ENCODE data around the gene RASGEF1C. TPM values are rescaled to one million over a fixed set of nuclear protein-coding genes. Genes with fewer than 3 reads are reported as not detected.
"Not testable (repeated sequence)": the region's sequence is repeated elsewhere in the genome, so short reads cannot be mapped to it uniquely, and the experiment has no call there.

RASGEF1C gene
- total RNA-seq, 1 experiment from 2014 or later: 0.39 TPM

DNA sequence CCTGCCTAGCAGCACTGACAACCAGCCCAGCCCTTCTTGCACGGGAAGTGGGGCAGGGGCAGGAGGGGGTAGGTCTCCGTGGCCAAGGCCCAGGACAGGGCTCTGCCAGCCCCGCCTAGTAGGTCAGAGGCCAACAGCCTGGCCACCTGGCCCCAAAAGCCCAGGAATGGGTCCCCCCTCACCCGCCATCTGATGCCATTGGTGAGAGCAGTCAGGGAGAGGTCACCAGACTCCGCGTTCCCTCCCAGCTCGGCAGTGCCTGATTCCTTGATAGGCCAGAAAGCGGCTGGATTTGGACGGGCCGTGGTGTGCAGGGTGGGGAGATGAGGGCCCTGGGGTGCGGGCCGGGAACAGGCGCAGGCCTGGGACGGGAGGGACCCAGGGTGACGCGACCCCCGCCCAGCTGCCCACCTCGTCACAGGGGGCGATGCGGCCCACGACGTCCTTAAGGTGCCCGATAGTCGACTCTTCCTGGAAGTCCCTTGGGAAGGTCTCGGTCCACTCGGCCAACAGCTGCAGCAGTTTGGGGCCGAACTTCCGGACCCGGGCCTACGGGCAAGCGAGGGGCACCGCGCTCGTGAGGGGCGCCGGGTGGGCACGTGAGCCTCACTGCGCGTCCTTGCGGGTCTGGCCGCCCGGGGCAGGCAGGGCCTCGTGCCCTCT is 72.9 kb downstream of the RASGEF1C start:
- no peak for DNase-seq (ENCODE audit: low spot score)

DNA sequence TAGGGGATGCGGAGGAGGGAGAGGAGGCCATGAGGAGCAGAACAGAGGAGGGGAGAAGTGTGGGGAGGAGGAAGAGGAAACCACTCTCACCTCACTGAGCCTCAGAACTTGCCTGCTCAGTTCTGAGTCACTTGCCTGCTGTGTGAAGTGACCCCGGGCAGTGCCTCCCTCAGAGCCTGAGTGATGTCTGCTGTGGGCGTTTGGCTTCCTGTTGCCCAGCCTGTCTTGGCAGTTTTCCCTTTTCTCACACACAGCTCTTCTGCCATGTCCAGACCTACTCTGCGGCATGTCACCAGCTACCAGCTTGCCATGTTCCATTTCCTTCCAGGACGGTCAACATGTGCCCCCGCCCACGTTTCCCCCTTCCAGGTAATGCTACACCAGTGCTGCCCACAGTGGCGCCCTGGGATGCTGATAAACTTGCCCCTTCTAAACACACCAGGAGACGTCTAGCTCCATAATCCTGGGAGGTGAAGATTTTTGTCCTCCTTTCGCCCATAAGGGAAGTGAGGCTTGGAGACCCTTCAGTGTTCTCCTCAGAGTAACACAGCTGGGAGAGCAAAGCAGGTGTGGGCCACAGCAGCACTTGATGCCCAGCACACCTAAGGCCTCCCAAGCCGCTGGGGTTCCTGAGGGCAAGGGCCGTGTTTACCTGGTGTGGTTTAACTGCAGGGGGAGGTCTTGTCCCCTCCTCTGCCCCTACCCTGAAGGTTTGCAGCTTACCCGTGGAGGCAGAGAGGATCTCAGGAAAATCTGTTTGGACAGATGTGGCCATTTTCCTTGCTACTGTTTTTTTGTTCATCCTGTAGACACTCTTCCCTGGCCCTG is 73.7 kb downstream of the RASGEF1C start:
- DNase-seq (ENCODE audit: low spot score): peak; percentile 82

DNA sequence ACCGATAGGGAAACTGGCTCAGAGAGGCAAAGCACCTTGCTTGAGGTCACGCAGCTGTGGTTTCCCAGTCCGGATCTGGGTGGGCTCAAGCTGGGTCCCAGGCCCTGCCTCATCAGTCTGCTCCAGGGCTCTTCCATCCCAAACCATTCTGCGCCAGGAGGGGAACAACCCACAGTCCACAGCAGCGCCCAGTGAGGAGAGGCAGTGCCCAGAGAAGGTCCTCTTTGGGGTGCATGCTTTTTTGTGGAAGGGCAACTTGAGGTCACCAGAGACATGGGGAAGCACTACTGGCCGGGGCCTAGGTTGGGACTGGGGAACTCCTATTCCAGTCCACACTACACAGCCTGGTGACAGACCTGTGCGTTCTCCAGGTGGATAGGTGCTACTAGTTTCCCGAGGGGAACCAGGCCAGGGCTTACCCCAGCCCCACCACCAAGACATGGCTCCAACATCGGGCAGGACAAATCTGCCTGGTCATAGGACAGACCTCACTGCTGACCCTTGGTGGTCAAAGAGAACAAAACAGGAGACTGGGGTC is 75.0 kb downstream of the RASGEF1C start:
- DNase-seq (ENCODE audit: low spot score): no peak

- no peak for DNase-seq (ENCODE audit: low spot score)
Measured at GRCh38 chr5:180133551-180133950, 75.5 kb downstream of the RASGEF1C start.

DNA sequence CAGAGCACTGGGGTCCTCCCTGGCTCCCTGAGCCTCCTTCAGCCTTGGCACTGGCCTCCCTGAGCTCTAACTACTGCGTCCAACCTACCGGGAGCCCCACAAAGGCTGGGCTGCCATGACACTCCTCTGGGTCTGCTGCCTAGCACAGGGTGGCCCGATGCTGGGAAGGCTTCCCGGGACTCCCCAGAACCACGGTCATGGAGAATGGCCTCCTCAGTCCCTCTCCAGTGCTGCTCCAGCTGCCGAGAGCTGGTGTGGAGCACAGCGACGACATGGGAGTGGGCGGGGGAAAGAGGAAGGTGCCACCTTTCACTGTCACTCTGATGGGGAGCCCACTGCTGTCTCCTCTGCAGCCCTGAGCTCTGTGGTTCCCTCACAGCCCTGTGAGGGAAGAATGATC is 76.0 kb downstream of the RASGEF1C start:
- DNase-seq (ENCODE audit: low spot score): no peak

GRCh38 chr5:180130876-180131740 is 77.9 kb downstream of the RASGEF1C start:
- no peak for DNase-seq (ENCODE audit: low spot score)

DNA sequence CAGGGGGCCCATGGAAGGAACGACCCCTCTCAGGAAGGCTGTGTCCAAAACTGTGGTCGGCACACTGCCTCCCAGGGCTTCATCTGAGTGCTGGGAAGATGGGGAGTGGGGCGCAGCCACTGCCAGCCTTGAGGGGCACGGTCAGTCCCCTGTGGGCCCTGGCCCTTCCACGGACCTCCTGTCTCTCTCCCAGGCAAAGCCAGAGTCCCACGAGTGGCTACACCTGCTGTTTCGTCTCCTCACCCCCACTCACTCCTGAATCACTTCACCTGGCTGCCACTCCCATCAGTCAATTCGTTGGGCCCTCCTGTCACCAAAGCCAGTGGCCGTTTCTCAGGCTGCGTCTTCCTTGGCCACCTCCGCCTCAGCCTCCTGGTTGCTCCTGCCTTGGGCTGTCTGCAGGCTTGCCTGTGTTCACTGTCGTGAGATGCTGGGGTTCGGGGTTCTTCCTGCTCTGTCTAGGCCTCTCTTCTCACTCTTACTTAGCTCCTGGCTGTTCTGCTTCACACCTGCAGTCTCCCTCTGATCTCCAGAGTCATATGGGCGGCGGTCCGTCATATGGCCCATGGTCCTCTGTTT is 78.6 kb downstream of the RASGEF1C start:
- no peak for DNase-seq (ENCODE audit: low spot score)

DNA sequence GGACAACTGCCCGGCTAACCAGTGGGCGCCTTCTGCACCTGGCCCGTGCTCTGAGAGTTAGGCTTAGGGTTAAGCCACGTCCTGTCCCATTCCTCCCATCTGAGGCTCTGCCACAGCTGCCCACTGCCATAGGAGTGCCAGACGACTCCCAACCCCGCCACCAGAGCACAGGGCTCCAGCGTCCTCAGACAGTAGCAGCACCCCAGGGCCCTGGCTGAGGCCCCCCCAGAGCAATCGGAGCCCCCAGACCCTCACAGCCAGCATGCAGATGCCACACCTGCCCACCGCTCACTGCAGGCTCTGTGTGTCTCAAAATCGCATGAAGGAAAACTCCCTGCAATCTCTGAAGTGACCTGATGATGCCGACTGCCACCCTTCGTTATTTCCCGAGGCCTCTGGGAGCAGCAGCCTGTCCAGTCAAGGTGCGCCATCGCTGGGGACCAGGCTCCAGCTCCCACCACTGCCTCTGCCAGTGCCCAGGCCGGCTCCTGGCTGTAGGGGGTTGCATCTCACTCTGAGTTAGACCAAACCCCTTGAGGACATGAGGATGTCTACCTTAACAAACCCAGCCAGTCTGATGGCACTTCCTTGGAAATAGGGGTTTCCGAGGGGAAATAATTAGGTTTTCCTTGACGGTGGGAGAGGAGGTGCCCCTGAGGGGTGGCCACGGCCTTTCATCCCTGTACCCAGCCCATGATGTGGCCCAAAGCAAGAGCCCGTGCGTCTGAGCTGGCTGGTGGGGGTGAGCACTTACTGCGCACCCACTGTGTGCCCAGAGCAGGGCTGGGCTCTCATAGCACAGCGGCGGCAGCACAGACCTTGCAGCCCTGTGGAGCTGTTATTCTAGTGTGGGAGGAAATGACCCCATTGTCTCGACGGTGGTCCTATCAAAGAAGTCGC is 79.5 kb downstream of the RASGEF1C start:
- DNase-seq (ENCODE audit: low spot score): no peak

GRCh38 chr5:180128671-180129261 is 80.2 kb downstream of the RASGEF1C start:
- DNase-seq (ENCODE audit: low spot score): no peak

- no peak for DNase-seq (ENCODE audit: low spot score)
Measured at GRCh38 chr5:180127682-180128670, 81.0 kb downstream of the RASGEF1C start.

DNA sequence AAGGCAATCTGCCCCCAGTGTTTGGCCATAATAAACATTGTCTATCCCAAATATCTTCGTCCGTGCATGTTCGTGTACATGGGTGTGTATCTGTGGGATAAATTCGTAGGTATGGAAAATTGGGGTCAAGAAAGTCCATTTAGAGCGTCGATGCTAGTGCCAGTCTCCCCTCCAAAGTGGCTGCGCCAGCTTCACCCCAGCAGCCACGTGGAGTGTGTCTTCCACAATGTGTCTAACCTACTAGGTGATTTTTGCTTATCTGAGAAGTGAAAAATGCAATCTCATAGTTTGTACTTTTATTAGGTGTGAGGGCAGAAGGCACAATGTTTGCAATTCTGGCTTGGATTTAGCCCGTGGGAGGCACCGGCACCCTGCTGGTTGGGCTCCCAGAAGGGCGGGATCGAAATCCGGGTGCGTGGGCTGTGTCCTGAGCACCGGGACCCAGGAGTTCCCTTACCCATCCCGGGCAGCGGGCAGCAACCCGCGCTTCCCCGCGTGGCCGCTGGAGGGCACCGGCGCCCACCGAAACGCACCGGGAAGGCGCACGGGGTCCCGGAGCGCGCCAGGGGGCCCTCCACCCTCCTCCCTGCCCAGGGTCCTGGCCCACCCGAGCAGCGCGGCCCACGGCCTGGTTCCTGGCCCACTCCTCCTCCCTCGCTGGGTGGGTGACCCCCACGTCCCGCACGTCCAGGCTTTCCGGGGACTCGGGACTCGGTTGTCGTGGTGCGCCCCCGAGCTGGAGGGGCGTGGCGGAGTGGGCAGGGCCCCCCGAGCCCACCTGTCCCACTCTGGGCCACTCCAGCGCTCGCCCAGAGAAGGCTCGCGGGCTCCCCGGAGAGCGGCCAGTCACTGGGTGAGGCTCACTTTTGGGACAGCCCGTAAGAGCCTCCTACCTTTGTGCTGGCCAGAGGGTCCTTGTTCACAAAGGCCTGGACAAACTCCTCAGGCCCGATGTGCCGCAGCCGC is 82.0 kb downstream of the RASGEF1C start:
- no peak for DNase-seq (ENCODE audit: low spot score)

DNA sequence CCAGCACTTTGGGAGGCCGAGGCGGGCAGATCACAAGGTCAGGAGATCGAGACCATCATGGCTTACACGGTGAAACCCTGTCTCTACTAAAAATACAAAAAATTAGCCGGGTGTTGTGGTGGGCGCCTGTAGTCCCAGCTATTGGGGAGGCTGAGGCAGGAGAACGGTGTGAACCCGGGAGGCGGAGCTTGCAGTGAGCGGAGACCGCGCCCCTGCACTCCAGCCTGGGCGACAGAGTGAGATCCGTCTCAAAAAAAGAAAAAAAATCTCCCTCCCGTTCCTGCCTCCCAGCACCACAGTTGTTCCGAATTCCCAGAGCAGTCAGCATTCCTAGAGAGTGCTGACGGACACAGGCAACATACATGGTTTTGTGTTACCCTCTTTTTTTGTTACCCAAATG is 82.9 kb downstream of the RASGEF1C start:
- not testable (repeated sequence) for DNase-seq (ENCODE audit: low spot score)

DNA sequence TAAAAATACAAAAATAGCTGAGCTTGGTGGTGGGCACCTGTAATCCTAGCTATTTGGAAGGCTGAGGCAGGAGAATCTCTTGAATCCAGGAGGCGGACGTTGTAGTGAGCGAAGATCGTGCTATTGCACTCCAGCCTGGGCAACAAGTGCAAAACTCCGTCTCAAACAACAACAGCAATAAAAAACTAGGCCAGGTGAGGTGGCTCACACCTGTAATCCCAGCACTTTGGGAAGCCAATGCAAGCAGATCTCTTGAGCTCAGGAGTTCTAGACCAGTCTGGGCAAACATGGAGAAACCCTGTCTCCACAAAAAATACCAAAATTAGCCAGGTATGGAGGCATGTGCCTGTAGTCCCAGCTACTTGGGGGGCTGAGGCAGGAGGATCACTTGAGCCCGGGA is 84.3 kb downstream of the RASGEF1C start:
- DNase-seq (ENCODE audit: low spot score): not testable (repeated sequence)

- DNase-seq (ENCODE audit: low spot score): no peak
Measured at GRCh38 chr5:180122875-180123274, 86.1 kb downstream of the RASGEF1C start.

DNA sequence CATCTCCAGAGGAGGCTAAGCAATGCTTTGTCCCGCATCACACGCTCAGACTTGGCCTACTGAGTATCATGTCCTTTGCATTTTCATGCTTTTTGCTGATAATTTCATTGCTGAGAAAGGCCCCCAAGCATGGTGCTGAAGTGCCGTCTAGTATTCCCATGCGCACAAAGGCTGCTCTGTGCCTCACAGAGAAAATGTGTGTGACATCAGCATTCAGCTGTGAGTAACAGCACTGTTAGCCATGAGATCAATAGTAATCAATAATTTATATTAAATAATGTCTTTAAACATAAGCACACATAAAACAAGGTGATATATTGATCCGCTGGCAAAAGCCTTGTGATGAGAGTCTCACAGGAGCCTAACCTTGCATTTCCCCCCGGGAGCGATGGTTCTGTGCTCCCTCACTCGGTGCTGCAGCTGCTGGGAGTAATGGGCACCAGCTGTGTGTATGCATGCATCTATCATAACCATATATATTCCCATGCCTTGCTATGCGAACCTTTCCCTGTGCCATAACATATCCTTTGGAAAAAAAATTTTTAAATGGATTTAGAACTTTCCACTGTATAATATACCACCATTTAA is 87.1 kb downstream of the RASGEF1C start:
- DNase-seq (ENCODE audit: low spot score): no peak

DNA sequence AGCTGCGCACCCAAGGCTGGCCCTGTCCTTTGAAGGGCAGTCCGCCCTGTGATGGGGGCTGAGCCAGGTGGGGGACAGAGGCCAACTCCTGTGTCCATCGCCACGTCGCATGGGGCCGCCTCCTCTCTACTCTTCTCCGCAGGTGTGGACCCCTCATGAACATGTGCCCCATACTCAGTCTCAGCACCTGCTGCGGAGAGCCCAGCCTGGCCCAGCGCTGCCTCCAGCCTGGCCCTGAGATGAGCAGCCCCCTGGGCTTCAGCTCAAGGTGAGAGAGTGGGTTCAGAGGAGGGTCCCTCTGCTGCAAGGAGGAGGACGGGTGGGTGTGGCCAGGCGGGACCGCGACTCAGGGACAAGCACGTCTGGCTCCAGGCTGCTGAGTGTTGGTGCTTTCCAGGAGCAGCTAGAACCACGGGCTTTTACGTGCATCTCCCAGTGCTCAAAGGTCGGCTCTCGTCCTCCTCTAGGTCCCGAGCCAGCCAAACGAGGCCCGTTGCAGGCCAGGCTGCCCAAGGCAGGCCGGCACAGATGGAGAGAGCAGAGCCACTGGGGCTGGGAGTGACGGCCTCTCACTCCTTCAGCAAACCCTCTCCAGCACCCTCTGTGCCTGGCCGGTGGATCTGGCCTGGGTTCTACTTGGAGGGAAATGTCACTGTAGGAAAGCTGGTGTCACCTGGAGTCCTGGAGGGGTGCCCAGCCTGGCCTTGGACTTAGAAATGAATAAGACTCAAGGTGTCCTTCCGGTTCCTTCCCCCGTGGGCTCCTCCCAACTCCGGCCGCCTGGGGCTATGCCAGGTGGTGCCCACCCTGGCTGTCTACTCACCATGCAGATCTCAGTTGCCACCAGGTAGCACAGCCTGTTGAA is 88.5 kb downstream of the RASGEF1C start:
- DNase-seq (ENCODE audit: low spot score): no peak

DNA sequence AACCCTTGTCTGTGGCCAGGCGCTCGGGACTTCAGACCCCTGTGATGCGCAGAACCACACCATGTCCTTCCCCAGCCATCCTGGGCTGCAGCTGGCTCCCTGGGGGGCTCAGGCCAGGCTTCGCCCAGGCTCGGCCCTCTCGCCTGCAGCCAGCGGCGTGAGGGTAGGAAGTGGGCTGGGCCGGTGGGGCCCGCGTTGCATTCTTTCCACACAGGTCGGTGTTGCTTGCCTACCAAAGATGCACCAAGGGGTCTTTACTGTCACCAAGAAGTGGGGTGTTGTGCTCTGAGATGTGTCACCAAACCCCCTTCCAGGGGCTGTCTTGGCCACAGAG is 89.1 kb downstream of the RASGEF1C start:
- DNase-seq (ENCODE audit: low spot score): no peak
